ENCODE measurements around the gene CRELD1.
A peak's percentile ranks its signal among the peaks of the same experiment; 100 is the strongest.
"Not testable (repeated sequence)": the region's sequence is repeated elsewhere in the genome, so short reads cannot be mapped to it uniquely, and the experiment has no call there.

CRELD1 gene, protein sequence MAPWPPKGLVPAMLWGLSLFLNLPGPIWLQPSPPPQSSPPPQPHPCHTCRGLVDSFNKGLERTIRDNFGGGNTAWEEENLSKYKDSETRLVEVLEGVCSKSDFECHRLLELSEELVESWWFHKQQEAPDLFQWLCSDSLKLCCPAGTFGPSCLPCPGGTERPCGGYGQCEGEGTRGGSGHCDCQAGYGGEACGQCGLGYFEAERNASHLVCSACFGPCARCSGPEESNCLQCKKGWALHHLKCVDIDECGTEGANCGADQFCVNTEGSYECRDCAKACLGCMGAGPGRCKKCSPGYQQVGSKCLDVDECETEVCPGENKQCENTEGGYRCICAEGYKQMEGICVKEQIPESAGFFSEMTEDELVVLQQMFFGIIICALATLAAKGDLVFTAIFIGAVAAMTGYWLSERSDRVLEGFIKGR

GRCh38 chr3:9933561-9934234, at the start of gene CRELD1:
Gene CRELD1 (plus strand): TSS chr3:9933834. CDS start chr3:9934439, 605 bp downstream.
- peak; percentile 94 for DNase-seq

DNA sequence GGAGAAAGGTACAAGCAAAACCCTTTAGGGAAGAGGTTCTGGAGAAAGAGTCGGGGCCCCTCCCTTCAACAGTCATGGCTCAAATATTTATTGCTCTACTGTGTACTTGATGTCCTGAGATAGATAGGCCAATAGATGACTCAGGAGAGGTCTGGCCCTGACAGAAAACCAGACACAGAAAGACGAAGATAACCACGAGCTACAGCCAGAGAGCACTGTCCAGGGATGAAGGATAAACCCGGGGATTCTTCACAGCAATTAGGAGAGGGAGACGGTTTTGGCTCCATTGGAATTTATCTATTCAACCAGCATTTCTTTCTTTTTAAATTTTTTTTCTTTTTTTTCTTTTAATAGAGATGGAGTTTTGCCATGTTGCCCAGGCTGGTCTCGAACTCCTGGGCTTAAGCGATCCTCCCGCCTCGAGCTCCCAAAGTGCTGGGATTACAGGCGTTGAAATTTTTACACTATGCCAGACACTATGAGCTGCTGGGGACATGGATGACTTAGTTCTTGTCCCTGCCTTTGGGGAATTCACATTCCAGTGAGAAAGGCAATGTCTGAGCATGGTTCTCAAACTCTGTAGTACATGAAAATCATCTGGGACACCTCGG, 49.0 kb upstream of the CRELD1 start:
- DNase-seq = no peak

DNA sequence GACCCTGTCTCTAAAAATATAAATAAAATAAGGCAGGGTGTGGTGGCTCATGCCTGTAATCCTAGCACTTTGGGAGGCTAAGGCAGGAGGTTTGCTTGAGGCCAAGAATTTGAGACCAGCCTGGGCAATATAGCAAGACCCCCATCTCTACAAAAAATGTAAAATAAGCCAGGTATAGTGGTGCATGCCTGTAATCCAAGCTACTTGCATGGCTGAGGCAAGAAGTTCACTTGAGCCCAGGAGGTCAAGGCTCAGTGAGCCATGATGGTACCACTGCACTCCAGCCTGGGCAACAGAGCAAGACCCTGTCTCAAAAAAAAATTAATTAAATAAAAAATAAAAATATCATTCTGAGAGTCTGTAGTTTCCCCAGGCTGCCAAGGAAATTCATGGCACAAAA, 47.3 kb upstream of the CRELD1 start:
- no peak for DNase-seq

GRCh38 chr3:9887480-9887879, 46.2 kb upstream of the CRELD1 start:
- DNase-seq = no peak

- no peak for DNase-seq
Measured at GRCh38 chr3:9888540-9888939, 45.1 kb upstream of the CRELD1 start.

DNA sequence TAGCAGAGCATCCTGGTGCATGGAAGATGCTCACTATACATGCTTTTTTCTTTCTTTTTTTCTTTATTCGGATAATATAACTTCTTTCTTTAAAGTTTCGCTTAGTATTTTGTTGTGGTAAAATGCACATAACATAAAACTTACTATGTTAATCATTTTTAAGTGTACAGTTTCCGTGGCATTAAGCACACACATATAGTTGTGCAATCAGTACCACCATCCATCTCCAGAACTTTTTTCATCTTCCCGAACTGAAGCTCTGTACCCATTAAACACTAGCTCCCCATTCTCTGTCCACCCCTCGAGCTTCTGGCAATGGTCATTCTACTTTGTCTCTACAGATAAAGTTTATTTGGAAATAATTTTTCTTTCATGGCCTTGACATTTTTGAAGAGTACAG, 44.2 kb upstream of the CRELD1 start:
- no peak for DNase-seq

DNA sequence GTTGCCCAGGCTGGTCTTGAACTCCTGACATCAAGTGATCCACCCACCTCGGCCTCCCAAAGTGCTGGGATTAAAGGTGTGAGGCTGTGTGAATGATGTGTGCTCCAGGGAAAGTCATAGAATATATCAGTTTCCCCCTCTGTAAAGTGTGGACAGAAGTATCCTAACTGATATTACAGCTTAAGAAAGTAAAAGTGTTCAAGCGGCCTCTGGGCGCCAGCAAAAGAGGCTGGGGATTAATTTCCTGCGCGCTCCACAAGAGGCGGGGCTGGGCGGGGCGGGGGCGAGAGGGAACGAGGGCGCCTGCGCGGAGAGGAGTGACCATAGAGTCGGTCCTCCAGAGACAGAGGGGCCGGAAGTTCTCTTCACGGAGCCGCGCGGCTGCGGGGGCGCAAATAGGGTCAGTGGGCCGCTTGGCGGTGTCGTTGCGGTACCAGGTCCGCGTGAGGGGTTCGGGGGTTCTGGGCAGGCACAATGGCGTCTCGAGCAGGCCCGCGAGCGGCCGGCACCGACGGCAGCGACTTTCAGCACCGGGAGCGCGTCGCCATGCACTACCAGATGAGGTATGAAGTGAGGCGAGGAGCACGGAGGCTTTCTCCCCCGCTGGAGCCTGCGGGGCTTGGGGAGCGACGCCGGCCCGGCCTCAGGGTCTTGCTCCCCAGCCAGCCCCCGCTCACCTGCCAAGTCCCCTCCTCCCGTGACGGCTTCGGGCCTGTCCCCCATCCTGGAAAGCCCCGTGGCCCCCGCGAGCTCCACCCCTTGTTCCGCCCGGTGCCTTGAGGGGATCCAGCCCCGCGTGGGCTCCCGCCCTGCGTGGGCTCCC, 43.2 kb upstream of the CRELD1 start, which contains the start of gene JAGN1:
Gene JAGN1, plus strand, starts transcription at position 362 of the 823 bp plus-strand sequence. Its CDS starts 113 bp downstream, at position 475.
- peak; percentile 76 for DNase-seq

GRCh38 chr3:9891072-9891622, 42.5 kb upstream of the CRELD1 start:
- DNase-seq = no peak

DNA sequence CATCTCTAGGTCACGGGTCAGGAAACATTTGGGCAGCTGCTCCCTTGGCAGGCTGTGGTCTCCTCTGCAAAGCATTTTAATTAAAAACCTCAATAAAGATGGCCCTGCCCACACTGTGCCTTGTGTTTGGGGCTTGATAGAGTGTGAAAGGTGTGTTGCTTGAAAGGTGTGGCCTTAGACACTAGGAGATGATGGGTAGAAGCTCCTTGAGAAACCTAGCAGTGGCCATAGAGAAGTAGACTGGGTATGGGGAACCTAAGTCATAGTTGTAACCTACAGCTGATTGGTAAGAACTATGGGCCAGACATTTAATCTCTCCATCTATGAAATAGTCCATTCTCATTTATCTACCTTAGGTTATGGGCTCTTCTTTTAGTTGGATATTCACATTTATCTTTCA, 39.9 kb upstream of the CRELD1 start:
- no peak for DNase-seq

DNA sequence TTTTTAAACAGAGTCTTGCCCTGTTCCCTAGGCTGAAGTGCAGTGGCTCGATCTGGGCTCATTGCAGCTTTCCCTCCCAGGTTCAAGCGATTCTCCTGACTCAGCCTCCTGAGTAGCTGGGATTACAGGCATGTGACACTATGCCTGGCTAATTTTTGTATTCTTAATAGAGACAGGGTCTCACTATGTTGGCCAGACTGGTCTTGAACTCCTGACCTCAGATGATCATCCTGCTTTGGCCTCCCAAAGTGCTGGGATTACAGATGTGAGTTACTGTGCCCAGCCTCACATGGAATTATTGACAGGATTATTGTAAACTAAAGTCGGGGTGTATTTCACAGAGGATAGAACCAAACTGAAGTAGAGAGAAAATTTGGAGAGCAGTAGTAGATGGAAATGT, 37.9 kb upstream of the CRELD1 start:
- not testable (repeated sequence) for DNase-seq

- not testable (repeated sequence) for DNase-seq
Measured at GRCh38 chr3:9896755-9897407, 36.8 kb upstream of the CRELD1 start.

DNA sequence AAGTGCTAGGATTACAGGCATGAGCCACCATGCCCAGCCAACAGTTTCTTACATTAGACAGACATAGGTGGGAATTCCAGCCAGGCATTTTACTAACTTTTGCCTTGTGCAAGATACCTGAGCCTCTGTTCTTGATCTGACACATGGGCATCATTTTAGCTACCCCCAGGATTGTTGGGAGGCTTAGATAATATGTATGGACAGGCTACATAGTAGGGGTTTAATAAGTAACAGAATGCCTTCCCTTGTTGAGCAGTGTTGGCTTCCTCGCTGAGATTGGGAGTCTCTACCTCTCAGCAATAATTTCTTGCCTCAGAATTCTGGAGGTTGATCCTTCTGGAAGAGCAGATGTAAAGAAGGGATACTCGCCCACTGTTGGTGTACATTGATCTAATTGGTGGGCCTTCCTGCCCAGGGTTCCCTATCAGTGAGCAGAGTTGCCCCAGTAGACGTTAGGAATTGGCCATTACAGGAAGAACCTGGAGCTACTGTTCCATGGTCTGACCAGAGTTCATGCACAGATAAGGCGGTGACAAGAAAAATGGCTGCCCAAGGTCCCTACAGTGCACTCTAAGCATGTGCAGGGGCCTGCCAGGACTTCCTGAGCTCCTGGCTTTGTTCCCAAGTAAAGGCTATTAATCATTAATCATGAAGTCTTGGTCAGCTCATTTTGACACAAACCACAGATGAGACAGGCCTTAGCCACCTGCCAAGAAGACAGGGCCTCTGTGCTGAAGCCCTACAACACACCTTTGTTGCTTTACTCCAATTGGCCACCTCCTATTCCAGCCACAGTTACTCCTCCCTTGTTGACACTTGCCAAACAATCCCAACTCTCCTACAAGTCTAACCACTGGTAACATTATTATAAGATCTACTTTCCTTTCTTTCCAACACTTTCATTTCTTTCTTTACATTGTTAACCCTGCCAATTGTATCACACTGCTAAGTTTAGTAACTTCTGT, 35.9 kb upstream of the CRELD1 start:
- DNase-seq = no peak

- no peak for DNase-seq
Measured at GRCh38 chr3:9898467-9899241, 35.0 kb upstream of the CRELD1 start.

GRCh38 chr3:9899289-9899791, 34.3 kb upstream of the CRELD1 start:
- DNase-seq = no peak

- not testable (repeated sequence) for DNase-seq
Measured at GRCh38 chr3:9900965-9901415, 32.6 kb upstream of the CRELD1 start.

GRCh38 chr3:9901967-9902366, 31.7 kb upstream of the CRELD1 start:
- no peak for DNase-seq

GRCh38 chr3:9902372-9903237, 31.0 kb upstream of the CRELD1 start, which contains the start of gene IL17RE:
Gene IL17RE (plus strand): TSS chr3:9902848. CDS start chr3:9902933, 85 bp downstream.
- DNase-seq = peak; percentile 60

GRCh38 chr3:9903238-9903624, 30.4 kb upstream of the CRELD1 start:
- no peak for DNase-seq
